NCI-H128 (cell line): ENCODE results near the gene COL4A1.

Experiments used
- DNase-seq: peaks from one replicate; lab custom pipeline; 2025; ENCODE audit not compliant: unreplicated experiment; lab: John Stamatoyannopoulos, UW

Gene COL4A1

DNA sequence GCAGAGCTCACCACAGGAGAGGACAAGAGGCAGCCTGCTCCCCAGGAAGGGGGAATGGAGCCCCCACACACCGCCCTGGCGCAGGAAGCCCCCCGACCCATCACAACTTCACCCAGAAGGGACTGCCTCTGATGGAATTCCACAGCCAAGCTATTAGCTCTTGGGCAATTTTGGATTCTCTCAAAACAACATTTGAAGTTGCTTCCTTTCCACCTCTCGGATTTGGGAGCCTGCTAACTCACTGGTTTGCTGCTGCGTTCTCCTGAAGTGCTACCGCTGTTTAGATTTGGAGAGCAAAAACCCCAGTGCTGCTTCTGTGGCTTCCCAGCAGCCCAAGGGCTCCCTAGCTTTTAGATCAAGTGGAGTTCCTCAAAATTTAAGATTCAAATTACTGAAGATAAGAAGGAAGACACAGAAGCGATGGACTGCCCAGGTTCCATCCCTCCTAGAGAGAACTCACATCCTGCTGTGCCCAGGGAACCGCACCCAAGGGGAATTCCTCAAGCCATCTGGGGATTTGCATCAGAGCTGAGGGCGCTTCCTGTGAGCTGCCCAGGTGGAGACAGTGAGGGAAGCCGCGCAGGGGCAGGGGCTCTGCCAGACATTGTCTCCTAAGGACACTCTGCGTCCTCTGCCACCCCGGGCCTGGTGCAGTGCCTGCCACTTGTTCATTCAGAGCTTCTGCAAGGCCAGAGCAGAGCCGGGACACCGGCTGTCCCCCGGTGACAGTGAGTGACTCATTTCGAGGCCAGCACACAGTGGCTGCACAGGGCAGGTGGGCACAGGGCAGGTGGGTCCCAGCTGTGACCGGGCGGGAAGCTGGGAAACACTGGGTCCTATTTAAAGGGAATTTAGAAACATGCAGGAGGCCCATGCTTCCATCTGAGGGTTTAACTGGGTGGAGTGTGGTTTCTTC is 45.5 kb downstream of the COL4A1 start:
- no peak for DNase-seq

DNA sequence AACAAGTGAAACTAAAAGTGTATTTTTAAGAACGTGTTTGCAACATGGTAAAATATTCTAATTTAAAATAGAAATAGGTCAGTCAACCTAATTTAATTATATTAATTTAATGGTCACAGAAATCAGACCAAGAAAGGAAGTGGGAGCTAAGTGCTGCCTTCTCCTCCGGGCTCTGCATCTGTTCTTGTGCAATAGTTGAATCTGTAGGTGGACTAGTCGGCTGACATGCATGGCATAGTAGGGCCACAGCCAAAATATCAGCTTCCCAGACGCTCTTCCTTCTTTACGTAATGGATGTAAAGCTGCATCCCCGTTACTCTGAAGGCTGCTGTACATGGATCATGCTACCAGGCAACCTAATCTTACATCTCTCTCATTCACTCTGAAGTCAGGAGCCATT is 47.3 kb downstream of the COL4A1 start:
- no peak for DNase-seq

DNA sequence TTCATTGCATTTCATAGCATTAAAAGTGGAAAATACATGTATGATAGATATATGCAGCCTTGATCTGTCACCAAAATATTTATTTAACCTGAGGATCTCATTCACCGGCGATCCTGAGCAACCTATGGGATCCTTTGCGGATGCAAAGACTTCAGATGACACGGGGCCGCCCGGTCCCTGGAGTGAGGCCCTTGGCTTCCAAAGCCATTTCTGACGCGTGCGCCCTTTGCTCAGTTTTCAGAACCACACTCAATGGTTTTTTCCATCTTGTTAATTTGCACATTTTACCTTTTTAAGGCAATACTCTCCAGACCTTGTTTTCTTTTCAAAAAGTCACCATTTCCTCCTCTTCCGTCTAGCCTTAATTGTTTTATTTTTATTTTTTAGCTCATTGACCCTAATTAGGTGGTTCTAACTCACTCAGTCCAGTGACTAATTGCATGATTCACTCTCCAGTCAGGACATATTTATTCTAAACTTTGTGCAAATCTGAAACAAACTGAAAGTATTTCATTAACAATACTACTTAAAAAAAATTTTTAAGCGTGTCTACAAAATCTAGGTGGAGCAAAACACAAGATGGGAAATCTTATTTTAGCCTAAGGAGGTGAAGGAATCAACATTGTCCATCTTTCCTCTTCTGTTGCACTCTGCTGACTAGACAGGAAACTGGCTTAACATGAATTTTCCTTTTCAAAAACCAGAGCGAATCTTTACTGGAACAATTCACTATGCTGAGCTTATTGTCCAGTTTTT is 47.9 kb downstream of the COL4A1 start:
- DNase-seq = no peak

DNA sequence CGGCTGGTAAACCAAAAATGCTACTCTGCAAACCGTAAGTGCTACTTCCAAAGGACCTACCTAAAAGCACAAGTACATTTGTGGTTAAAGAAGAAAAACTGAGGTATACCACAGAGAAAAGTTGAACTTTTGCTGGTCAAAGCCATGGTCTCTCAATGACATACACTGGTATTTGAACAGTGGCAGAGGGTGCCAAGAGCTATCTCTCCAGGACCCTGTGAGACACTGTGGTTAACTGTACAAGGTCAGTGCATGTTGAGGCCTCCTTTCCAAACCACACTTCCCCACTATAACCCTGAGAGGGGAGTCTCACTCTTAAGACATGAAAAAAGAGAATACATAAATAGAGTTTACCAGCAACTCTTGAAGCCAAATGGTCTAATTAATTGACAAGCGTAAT is 49.5 kb downstream of the COL4A1 start:
- DNase-seq = no peak

DNA sequence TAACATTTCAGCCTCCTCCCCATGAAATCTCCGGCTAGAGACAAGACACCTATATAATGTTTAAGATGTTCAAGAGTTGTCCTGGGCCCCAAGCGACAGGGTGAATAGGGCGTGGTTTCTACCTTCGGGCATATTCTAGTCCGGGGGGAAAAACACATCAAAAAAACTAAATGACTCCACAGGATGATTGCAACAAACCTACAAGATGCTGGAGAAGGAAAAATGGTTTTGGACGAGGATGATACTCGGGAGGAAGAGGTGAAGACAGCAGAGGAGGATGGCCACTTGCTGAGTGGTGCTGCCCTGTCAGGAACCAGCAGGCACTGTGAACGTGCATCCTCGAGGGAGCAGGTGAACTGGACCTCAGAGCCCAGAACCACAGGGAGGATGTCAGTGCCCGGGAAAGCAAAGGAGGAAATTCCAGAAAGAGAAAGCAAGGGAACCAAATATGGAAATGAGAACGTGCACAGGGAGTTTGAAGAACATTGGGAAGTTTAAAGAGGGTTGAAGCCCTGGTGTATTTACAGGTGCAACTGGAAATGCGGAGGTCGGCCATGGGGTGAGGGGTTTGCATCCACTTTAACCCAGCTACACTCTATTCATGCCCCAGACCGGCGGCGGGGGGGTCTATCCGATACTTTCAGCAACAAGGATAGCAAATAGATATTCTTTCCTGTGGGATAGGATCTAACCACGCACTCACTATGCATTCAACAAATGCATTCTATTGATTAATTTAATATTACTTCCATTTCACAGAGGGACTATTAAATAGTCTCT is 50.6 kb downstream of the COL4A1 start:
- no peak for DNase-seq

DNA sequence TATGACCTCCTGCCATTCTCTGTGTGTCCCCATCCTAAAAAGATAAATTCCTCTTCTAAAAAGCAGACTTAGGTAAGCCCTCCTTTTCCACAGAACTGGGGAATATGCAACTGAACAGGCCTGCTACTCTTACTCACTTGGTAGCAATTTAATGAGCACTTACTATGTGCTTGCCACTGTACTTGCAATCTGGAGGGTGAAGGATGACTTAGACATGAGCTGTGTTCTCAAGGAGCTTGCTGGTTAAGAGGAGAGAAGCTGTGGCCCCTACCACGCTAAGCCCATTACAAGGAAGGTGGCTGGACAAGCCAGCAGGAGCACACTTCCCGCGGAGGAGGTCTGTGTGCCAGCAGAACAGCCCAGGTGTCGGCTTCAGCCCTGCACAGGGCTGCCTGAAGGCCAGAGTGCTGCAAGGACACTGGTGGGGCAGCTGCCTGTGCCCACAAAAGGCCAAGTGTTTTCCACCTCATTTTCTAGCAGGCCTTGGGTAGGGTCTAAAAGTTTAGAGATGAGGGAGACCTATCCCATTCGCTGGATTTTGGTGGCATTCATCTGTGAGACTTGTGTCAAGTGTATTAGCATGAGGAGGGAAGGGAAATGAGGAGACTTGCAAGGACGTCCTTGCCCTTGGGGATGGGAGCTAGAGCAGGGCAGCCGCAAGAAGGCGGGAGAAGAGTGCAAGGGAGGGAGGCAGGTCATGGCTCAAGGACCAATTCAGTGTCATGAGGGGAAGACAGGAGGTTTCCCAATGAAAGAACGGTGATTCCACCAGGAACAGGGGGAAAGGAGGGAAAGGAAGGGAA is 52.0 kb downstream of the COL4A1 start:
- no peak for DNase-seq

DNA sequence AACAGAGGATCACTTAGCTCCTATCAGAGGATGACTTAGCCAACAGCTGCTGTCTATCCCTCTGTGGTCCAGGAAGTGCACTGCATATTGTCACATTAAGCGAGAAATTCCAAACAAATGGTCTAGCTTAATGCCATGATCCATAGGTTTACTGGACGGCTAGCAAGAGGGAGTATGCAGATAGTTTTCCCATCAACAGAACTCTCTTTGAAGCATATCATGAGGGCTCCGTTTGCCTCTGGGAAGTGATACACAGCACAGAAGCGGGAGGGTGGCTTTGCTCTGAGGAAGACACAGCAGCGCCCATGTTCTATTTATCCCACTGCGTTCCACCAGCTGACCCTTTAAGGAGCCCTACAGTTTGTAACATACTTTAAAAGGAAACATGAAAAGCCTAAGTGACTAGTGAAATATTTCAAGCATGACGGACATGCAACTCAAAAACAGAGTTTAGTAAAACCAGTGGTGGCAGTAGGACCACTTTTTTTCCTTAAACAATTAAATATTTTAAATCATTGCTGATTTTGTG is 52.7 kb downstream of the COL4A1 start:
- DNase-seq = no peak

DNA sequence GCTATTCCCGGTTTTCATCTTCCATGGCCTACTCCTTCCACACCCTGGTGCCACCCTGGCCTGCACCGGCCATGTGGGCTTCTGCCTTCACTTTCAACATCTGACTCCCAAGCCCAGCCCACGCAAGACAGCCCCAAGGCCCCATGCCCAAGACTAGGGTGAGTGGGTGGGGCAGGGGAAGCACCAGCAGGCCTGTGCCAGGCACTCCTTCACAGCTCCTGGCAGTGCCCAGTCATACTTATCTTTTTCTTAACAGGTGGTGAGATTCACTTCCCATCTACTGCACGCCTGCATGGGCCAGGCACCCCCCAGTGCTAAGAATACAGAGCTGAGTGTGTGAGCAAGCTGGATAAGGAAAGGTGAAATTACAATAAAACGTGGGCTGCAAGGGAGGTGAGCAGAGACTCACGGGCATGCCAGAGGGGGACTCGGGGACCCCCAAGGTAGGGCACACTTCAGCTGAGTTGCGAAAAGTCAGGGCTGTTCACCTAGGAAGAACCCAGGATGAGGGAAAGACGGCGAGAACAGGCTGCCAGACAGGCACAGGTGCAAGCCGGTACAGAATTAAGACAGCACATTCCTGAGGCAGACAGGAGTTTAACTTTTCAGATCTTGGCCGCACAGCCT is 55.7 kb downstream of the COL4A1 start:
- no peak for DNase-seq

DNA sequence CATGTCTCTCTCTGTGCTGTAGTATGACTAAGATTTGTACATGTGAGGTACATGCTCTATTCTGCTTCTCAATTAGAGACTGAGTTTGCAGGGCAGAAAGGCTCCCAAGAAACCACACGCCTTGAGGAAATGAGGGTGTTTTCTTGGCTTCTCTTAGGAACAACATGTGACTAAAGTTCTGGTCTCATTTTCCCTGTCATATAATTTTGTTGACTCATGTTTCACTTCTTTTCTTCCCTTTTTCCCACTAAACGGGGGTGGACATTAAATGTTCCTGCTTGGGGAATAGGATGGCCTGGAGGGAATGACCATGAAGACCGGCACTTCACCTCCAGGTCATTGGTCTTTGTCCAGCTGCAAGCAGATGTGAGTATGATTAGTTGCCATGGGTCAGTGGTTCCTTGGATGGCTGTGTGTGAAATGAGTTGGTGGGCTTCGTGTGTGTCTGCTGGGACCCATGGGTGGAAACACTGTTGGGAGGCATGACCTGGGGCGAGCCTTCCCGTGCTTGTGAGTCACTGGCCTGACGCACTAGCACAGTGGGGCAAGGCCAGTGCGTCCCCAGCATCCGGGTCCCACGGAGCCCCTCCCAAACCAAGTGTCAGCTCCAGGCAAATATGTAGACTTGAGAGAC is 56.6 kb downstream of the COL4A1 start:
- no peak for DNase-seq

DNA sequence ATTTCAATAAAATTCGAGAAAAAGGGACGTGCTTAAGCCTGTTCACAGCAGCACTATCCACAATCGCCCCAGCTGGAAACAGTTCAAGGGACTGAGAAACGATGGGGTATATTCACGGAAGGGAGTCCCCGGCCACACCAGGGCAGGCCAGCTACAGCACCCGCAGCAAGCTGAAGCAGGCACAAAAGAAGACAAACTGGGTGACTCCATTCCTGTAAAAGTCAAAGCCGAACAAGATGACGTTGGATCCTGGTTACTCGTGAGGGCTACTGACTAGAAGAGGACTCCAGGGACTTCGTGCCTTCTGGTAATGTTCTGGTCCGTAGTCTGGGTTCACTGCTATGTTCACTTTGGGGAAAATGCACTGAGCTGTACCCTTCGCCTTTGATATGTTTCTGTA is 57.6 kb downstream of the COL4A1 start:
- DNase-seq = no peak

DNA sequence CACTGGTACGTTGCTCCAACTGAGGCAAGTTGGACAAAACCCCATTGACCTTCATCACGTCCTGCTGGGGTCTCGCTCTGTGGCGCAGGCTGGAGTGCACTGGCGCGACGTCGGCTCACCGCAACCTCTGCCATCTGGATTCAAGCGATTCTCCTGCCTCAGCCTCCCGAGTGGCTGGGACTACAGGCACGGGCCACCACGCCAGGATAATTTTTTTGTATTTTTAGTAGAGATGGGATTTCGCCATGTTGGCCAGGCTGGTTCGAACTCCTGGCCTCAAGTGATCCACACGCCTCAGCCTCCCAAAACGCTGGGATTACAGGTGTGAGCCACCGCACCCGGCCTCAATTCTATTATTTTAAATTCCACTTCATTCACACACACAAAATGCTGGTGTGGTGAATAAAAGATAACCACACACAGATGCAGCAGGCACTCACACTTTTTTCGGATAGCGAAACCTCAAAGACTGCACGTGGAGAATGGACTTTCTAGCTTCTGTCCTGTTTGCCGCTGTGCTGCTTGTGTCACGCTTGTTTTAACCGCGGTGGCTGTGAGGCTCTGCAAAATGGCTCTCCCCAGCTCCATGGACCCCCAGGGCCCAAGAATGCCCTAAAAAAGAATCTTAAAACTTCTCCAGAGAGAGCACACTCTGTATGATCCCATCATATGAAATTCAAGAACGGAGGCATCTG is 58.4 kb downstream of the COL4A1 start:
- DNase-seq = no peak

DNA sequence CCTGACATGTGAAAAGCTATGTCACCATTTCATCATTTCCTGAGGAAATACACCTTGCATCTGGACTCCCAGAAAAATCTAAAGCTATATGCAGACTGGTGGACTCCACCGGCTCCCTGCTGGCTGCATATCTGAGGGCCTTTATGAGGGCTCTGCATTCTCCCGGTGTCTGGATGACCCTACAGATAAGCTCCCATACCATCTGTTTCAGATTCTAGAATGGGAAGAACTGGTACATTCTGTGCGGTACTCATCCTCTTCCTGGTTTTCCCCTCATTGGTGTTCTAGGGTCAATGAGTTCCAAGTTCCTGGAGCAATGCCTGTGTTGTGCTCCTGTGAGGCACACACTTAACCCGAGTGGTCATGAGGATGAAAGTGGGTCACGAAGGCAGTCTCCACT is 60.4 kb downstream of the COL4A1 start:
- DNase-seq = no peak

DNA sequence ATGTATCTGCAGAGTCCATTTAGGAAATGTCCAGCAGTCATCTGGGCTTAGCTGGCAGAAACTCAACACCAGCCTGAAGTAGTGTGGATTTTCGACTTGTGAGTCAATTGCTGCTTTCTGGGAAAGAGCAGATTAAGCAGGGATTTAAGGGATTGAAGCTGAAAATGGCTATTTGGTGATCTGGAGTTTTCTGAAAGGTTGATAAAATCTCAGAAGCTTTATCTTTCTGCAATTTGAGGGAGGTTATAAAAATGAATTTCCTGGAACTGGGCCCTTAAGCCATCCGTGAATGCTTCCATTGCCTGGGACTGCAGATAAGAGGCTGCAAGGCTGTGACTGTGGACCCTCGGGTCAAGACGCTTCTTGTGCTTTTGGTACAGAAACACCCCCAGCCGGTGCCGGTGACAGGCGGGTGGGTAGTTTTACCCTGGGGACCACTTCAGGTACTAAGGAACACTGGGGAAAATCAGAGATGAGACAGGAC is 61.5 kb downstream of the COL4A1 start:
- no peak for DNase-seq

DNA sequence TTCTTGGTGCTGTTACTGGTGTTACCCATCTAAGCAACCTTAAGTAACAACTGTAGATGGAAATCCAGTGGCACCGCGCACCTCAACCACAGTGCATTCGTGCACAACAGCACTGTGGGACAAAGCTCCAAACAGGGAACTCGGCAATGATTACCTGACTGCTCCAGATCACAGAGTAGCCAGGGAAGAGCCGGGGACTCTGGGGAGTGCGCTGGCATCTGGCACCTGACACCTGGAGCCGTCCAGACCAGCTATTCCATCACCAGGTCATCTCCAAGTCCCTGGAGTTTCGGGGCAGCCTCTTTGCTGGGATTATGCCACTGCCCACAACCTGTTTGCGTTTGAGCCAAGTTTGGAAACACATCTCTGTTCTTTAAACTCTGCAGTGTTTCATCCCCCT is 62.0 kb downstream of the COL4A1 start:
- no peak for DNase-seq

DNA sequence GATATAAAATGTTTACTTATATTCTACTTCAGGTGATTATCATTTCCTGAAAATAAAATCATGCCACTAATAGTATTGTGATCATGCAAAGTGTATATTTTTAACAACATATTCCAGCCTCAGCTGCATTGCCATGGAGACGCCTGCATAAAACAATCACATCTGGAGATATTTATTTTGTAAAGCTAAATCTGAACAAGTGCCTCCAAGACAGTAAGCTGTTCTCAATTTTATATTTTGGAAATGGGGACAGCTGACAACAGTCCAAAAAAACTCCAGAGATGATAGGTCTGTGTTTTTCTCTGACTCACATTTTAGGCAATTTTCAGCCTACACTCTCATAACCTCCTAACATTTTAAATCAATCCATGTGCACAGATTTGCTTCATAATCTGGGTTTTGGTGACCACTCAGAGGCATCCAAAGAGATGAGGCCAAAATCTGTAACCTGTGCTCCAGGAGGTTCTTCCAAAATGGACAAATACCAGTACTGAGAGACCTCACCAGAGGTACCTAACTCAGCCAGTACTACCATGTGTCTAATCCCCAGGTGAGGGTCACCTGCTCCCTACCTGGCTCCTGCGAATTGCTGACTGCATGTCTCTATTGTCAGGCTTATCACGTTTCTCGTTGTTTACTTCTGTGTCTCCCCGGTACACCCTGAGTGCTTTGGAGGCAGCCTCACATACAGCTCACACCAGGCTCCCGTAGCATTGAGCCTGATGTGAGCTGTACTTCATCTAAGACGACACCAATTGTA is 62.7 kb downstream of the COL4A1 start:
- DNase-seq = no peak

DNA sequence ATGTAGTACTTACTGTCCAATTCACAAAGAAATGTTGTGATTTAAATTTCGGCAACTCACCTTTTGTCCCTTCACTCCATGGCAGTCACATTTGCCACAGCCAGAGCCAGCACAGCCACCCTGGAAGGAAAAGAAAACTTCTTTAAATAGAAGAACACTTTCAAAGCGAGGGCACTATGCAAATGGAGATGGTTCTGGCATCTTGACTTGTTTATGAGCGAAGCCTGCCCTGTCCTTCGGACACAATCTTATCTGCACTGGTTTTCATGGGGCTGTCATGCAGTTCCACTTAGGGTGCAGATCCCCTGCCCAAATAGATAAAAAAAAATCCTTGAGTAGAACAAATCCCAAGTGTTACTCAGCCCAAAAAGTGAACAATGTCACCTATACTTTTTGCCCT is 64.3 kb downstream of the COL4A1 start:
- no peak for DNase-seq

DNA sequence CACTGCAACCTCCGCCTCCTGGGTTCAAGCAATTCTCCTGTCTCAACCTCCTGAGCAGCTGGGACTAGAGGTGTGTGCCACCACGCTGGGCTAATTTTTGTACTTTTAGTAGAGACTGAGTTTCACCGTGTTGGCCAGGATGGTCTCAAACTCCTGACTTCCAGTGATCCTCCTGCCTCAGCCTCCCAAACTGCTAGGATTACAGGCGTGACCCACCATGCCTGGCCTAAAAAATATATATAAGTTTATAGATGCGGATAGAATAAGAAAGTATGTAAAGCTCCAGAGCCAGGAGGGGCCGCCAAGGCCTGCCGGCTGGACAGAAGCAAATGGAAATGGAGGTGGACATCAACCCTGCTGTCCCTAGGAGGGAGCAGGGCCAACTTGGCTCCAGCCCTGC is 66.0 kb downstream of the COL4A1 start:
- DNase-seq = no peak

DNA sequence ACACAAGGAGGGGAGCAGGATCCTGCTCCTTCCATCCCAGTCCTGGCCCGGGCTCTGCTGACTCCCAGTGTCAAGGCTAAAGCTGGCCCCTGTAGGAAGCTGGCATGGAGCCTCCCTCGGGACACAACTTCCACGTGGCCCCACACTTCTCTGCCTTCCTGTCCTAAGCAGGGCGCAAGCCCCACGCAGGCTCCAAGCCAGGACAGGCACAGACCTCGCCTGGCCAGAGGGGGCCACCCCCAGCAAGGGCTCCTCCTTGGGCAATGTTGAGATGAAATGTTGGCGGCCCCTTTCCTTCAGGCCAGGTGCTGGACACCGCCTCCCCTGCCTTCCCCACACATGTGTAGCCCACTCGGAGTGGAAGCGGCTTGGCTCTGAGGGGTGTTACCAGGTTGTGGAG is 66.6 kb downstream of the COL4A1 start:
- no peak for DNase-seq
